ENCODE data around the gene KLHDC4.

DNA sequence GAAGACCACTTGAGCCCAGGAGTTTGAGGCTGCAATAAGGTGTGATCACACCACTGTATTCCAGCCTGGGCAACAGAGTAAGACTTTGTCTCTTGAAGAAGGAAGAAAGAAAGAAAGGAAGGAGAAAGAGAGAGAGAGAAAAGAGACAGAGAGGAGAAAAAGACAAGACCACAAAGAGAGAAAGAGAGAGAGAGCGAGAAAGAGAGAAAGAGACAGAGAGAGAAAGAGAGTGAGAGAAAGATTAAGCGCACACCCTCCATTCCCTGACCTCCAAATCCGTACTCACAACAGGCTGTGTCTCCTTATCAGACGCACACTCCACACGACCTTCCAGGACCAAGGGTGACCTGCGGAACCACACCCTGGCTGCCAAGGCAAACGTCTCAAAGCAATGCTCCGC is 19.6 kb downstream of the KLHDC4 start:
- no peak for TF ChIP-seq NCOA1 (IDR thresholded peaks at IDR 0.05; ENCODE audit: low read depth)
- TF ChIP-seq FOXA1 (IDR thresholded peaks at IDR 0.05; ENCODE audit: borderline replicate concordance) = no peak
- TF ChIP-seq, protein P1, sequence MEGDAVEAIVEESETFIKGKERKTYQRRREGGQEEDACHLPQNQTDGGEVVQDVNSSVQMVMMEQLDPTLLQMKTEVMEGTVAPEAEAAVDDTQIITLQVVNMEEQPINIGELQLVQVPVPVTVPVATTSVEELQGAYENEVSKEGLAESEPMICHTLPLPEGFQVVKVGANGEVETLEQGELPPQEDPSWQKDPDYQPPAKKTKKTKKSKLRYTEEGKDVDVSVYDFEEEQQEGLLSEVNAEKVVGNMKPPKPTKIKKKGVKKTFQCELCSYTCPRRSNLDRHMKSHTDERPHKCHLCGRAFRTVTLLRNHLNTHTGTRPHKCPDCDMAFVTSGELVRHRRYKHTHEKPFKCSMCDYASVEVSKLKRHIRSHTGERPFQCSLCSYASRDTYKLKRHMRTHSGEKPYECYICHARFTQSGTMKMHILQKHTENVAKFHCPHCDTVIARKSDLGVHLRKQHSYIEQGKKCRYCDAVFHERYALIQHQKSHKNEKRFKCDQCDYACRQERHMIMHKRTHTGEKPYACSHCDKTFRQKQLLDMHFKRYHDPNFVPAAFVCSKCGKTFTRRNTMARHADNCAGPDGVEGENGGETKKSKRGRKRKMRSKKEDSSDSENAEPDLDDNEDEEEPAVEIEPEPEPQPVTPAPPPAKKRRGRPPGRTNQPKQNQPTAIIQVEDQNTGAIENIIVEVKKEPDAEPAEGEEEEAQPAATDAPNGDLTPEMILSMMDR (IDR thresholded peaks at IDR 0.05 in 2 of 3, conservative IDR thresholded peaks at IDR 0.05 in 1 of 3; ENCODE audit: insufficient read depth in 2 of 3, low read depth in 1 of 3, low read length in 3 of 3) = no peak
- no peak for TF ChIP-seq ARNT (IDR thresholded peaks at IDR 0.05)
- no peak for TF ChIP-seq ZFP36 (IDR thresholded peaks at IDR 0.05; ENCODE audit: low read depth, low read length, partially characterized antibody)
- no peak for TF ChIP-seq ZNF184 (CRISPR knock-in tag; IDR thresholded peaks at IDR 0.05)
- no peak for TF ChIP-seq SPI1 (IDR thresholded peaks at IDR 0.05; ENCODE audit: borderline replicate concordance, low read depth, low read length)
- TF ChIP-seq MAFK (IDR thresholded peaks at IDR 0.05; ENCODE audit: low read length) = no peak
- no peak for TF ChIP-seq SIN3B (IDR thresholded peaks at IDR 0.05; ENCODE audit: low read depth)
- no peak for TF ChIP-seq BHLHE40 (IDR thresholded peaks at IDR 0.05; ENCODE audit: low read length)
- TF ChIP-seq ZZZ3 (IDR thresholded peaks at IDR 0.05) = no peak
- no peak for TF ChIP-seq FIP1L1 (IDR thresholded peaks at IDR 0.05; ENCODE audit: low read depth, low read length, poor library complexity, severe bottlenecking)
